ENCODE results near the gene PAPOLG. TPM values are rescaled to one million over a fixed set of nuclear protein-coding genes. Genes with fewer than 3 reads are reported as not detected.

Gene PAPOLG
- total RNA-seq, 1 donor from 2014 or later = 14.8 TPM

DNA sequence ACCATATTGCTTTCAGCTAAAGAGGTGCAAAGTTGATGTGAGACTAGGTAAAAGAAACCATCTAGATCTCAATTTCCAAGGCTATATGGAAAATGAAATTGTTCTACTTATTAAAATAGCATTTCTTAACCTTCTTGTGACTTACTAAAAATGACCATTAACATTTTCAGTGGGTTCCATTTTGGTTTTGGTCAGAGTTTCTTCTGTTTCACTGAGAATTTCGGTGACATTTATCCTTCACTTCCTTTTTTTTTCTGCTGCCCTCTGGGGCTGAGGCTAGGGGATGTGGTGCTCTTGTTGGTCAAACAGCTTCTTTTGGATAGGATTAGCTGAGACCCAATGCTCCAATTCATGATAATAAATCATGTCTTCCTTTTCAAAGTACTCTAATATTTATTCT, 81.1 kb downstream of the PAPOLG start:
- H3K9me3 ChIP-seq (ENCODE audit: insufficient read depth, low read depth, low read length) = no peaks in the 10 kb centered on the region
- Mint-ChIP-seq H3K27me3 (ENCODE audit: low read depth, unreplicated experiment) (peaks cover 16% of the 10 kb centered on the region), H3K27ac (ENCODE audit: unreplicated experiment) (no peak overlapping the region), H3K4me1 (ENCODE audit: low read depth, unreplicated experiment) (no peaks in the 10 kb centered on the region), H3K9me3 (ENCODE audit: unreplicated experiment) (no peaks in the 10 kb centered on the region), H3K36me3 (ENCODE audit: low read depth, unreplicated experiment) (no peaks in the 10 kb centered on the region), H3K4me3 (ENCODE audit: unreplicated experiment) (no peak overlapping the region)
- no peak overlapping the region for H3K4me2 ChIP-seq (ENCODE audit: low read length)
- no peak overlapping the region for H3K27ac ChIP-seq (ENCODE audit: low read depth, low read length)
- no peak overlapping the region for H2AFZ ChIP-seq (ENCODE audit: low read depth, low read length)
- H3K79me2 ChIP-seq (ENCODE audit: insufficient read depth, low read length) = no peaks in the 10 kb centered on the region
- FAIRE-seq = no peak
- no peaks in the 10 kb centered on the region for H3K36me3 ChIP-seq (ENCODE audit: insufficient read depth, low read length)
- no peak for DNase-seq (ENCODE audit: low read depth)
- H3K27me3 ChIP-seq (ENCODE audit: insufficient read depth, low read length) = peaks cover 12% of the 10 kb centered on the region
- TF ChIP-seq, protein P1, sequence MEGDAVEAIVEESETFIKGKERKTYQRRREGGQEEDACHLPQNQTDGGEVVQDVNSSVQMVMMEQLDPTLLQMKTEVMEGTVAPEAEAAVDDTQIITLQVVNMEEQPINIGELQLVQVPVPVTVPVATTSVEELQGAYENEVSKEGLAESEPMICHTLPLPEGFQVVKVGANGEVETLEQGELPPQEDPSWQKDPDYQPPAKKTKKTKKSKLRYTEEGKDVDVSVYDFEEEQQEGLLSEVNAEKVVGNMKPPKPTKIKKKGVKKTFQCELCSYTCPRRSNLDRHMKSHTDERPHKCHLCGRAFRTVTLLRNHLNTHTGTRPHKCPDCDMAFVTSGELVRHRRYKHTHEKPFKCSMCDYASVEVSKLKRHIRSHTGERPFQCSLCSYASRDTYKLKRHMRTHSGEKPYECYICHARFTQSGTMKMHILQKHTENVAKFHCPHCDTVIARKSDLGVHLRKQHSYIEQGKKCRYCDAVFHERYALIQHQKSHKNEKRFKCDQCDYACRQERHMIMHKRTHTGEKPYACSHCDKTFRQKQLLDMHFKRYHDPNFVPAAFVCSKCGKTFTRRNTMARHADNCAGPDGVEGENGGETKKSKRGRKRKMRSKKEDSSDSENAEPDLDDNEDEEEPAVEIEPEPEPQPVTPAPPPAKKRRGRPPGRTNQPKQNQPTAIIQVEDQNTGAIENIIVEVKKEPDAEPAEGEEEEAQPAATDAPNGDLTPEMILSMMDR (IDR thresholded peaks at IDR 0.05; ENCODE audit: insufficient read depth, low read depth, low read length) = no peak
- TF ChIP-seq EZH2 (IDR thresholded peaks at IDR 0.05; ENCODE audit: insufficient read depth, low read length) = no peak
- no peaks in the 10 kb centered on the region for H4K20me1 ChIP-seq (ENCODE audit: insufficient read depth, low read length)
- H3K9ac ChIP-seq (ENCODE audit: low read length) = no peak overlapping the region
- no peaks in the 10 kb centered on the region for H3K4me1 ChIP-seq (ENCODE audit: insufficient read depth, low read length)
- H3K4me3 ChIP-seq (ENCODE audit: insufficient read depth, low read depth, low read length) = no peak overlapping the region

DNA sequence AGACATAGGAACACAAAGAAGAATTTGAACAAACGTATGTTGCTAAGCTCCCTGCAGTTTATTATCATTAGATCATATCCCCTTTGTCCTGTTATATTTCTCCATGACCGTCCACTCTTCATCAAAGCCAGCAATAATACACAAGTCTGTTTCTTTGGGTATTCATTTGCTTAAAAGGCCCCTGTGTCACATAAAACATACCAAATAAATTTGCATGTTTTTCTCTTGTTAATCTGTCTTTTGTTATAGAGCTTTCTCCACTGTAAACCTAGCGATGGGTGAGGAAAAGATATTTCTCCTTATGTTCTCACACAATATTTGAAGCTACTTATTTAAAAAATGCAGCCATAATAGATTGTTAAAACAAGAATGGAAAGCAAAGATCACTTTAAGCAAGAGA, 82.4 kb downstream of the PAPOLG start:
- no peak overlapping the region for H3K4me3 Mint-ChIP-seq (ENCODE audit: unreplicated experiment)
- H3K27ac ChIP-seq (ENCODE audit: low read depth, low read length) = no peak overlapping the region
- H4K20me1 ChIP-seq (ENCODE audit: insufficient read depth, low read length) = no peaks in the 10 kb centered on the region
- no peaks in the 10 kb centered on the region for H3K9me3 Mint-ChIP-seq (ENCODE audit: unreplicated experiment)
- H3K4me2 ChIP-seq (ENCODE audit: low read length) = no peak overlapping the region
- H3K9ac ChIP-seq (ENCODE audit: low read length) = no peak overlapping the region
- H3K79me2 ChIP-seq (ENCODE audit: insufficient read depth, low read length) = no peaks in the 10 kb centered on the region
- H3K27me3 ChIP-seq (ENCODE audit: insufficient read depth, low read length) = peaks cover 11% of the 10 kb centered on the region
- TF ChIP-seq EZH2 (IDR thresholded peaks at IDR 0.05; ENCODE audit: insufficient read depth, low read length) = no peak
- TF ChIP-seq, protein P1 (IDR thresholded peaks at IDR 0.05; ENCODE audit: insufficient read depth, low read depth, low read length) = no peak
- H3K4me3 ChIP-seq (ENCODE audit: insufficient read depth, low read depth, low read length) = no peak overlapping the region
- no peaks in the 10 kb centered on the region for H3K36me3 ChIP-seq (ENCODE audit: insufficient read depth, low read length)
- no peaks in the 10 kb centered on the region for H3K4me1 ChIP-seq (ENCODE audit: insufficient read depth, low read length)
- no peaks in the 10 kb centered on the region for H3K9me3 ChIP-seq (ENCODE audit: insufficient read depth, low read depth, low read length)
- H3K27me3 Mint-ChIP-seq (ENCODE audit: low read depth, unreplicated experiment) = peaks cover 16% of the 10 kb centered on the region
- no peak overlapping the region for H3K27ac Mint-ChIP-seq (ENCODE audit: unreplicated experiment)
- FAIRE-seq = no peak
- H2AFZ ChIP-seq (ENCODE audit: low read depth, low read length) = no peak overlapping the region
- DNase-seq (ENCODE audit: low read depth) = no peak
- H3K4me1 Mint-ChIP-seq (ENCODE audit: low read depth, unreplicated experiment) = no peaks in the 10 kb centered on the region
- no peaks in the 10 kb centered on the region for H3K36me3 Mint-ChIP-seq (ENCODE audit: low read depth, unreplicated experiment)

DNA sequence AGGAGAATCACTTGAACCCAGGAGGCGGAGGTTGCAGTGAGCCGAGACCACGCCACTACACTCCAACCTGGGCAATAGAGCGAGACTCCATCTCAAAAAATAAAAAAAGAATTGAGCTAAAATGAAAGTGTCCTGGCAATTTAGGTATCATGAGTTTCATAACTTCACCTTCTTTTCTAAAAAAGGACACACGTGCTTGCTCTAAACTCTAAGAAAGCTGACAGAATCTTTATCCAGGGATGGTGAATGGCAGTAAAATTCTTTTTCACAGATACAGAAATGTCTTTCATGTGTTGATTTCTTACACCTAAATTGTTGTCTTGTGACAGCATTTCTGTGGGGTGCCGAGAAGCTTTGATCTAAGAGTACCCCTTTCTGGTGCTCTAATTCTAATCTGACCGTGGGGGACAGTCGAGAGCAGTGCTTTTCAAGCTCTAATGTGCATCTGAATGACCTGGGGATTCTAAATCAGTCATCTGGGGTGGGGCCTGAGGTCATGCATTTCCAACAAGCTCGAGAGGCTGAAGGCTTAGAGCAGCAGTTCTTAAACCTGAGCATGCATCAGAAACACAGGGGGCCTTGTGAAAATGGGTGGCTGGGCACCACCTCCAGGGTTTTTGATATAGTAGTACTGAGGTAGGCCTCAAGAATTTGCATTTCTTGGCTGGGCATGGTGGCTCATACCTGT, 83.2 kb downstream of the PAPOLG start:
- Mint-ChIP-seq H3K4me3 (ENCODE audit: unreplicated experiment) (no peak overlapping the region), H3K36me3 (ENCODE audit: low read depth, unreplicated experiment) (no peaks in the 10 kb centered on the region), H3K27me3 (ENCODE audit: low read depth, unreplicated experiment) (peaks cover 16% of the 10 kb centered on the region), H3K9me3 (ENCODE audit: unreplicated experiment) (no peaks in the 10 kb centered on the region), H3K4me1 (ENCODE audit: low read depth, unreplicated experiment) (no peaks in the 10 kb centered on the region), H3K27ac (ENCODE audit: unreplicated experiment) (no peak overlapping the region)
- Histone ChIP-seq H3K9me3 (ENCODE audit: insufficient read depth, low read depth, low read length) (no peaks in the 10 kb centered on the region), H3K27ac (ENCODE audit: low read depth, low read length) (no peak overlapping the region), H3K79me2 (ENCODE audit: insufficient read depth, low read length) (no peaks in the 10 kb centered on the region), H3K4me2 (ENCODE audit: low read length) (no peak overlapping the region), H4K20me1 (ENCODE audit: insufficient read depth, low read length) (no peaks in the 10 kb centered on the region), H3K9ac (ENCODE audit: low read length) (no peak overlapping the region), H3K27me3 (ENCODE audit: insufficient read depth, low read length) (peaks cover 6% of the 10 kb centered on the region), H3K4me3 (ENCODE audit: insufficient read depth, low read depth, low read length) (no peak overlapping the region), H3K4me1 (ENCODE audit: insufficient read depth, low read length) (no peaks in the 10 kb centered on the region), H3K36me3 (ENCODE audit: insufficient read depth, low read length) (no peaks in the 10 kb centered on the region), H2AFZ (ENCODE audit: low read depth, low read length) (no peak overlapping the region)
- TF ChIP-seq, protein P1 (IDR thresholded peaks at IDR 0.05; ENCODE audit: insufficient read depth, low read depth, low read length) = no peak
- no peak for TF ChIP-seq EZH2 (IDR thresholded peaks at IDR 0.05; ENCODE audit: insufficient read depth, low read length)
- FAIRE-seq (no peak), DNase-seq (ENCODE audit: low read depth) (no peak)

Measured in astrocyte (in vitro differentiated cells and primary cell).